ENCODE measurements around the gene CRIP2.

The CRIP2 gene

GRCh38 chr14:105484069-105484996, 9.7 kb downstream of the CRIP2 start:
- Histone ChIP-seq H3K9me3 (ENCODE audit: low read depth, low read length) (no peaks in the 10 kb centered on the region), H3K4me3 (no peak overlapping the region), H3K27ac (no peak overlapping the region), H3K36me3 (ENCODE audit: insufficient read depth, low read length) (peaks cover 1% of the 10 kb centered on the region; the same call in 1 of the 2 replicates), H3K9ac (ENCODE audit: insufficient read length) (no peak overlapping the region)
- TF ChIP-seq EZH2 (IDR thresholded peaks at IDR 0.05) (no peak), FOXP2 (optimal IDR thresholded peaks at IDR 0.05; ENCODE audit: control extremely low read depth, extremely low read length, insufficient read depth) (no peak), POLR2AphosphoS5 (IDR thresholded peaks at IDR 0.05; ENCODE audit: borderline replicate concordance, low read depth, low read length) (0 out of 2 replicates have a peak, but pooled peaks have one; percentile 15)
- DNase-seq (ENCODE audit: low read depth, low spot score): no peak

GRCh38 chr14:105484997-105485393, 10.4 kb downstream of the CRIP2 start:
- no peak overlapping the region for H3K9ac ChIP-seq (ENCODE audit: insufficient read length)

GRCh38 chr14:105485739-105486162, 11.1 kb downstream of the CRIP2 start:
- Histone ChIP-seq H3K36me3 (ENCODE audit: insufficient read depth, low read length) (no peaks in the 10 kb centered on the region), H3K9ac (ENCODE audit: insufficient read length) (no peak overlapping the region), H3K9me3 (ENCODE audit: low read depth, low read length) (no peaks in the 10 kb centered on the region), H3K27ac (0 out of 2 replicates have a peak overlapping the region, but pooled peaks have one; percentile 26), H3K4me3 (no peak overlapping the region)
- TF ChIP-seq POLR2AphosphoS5 (IDR thresholded peaks at IDR 0.05; ENCODE audit: borderline replicate concordance, low read depth, low read length): no peak
- TF ChIP-seq EZH2 (IDR thresholded peaks at IDR 0.05): no peak
- no peak for TF ChIP-seq FOXP2 (optimal IDR thresholded peaks at IDR 0.05; ENCODE audit: control extremely low read depth, extremely low read length, insufficient read depth)
- DNase-seq (ENCODE audit: low read depth, low spot score): no peak

More at GRCh38 chr14:105484997-105485393, 10.4 kb downstream of the CRIP2 start:
- H3K9me3 ChIP-seq (ENCODE audit: low read depth, low read length): no peaks in the 10 kb centered on the region
- H3K4me3 ChIP-seq: no peak overlapping the region
- no peak for TF ChIP-seq POLR2AphosphoS5 (IDR thresholded peaks at IDR 0.05; ENCODE audit: borderline replicate concordance, low read depth, low read length)
- no peak for TF ChIP-seq EZH2 (IDR thresholded peaks at IDR 0.05)
- no peak for TF ChIP-seq FOXP2 (optimal IDR thresholded peaks at IDR 0.05; ENCODE audit: control extremely low read depth, extremely low read length, insufficient read depth)
- H3K27ac ChIP-seq: no peak overlapping the region; the same call in 1 of the 2 replicates
- DNase-seq (ENCODE audit: low read depth, low spot score): no peak
- no peaks in the 10 kb centered on the region for H3K36me3 ChIP-seq (ENCODE audit: insufficient read depth, low read length)

- DNase-seq (ENCODE audit: low read depth, low spot score): no peak
- TF ChIP-seq EZH2 (IDR thresholded peaks at IDR 0.05) (no peak), POLR2AphosphoS5 (IDR thresholded peaks at IDR 0.05; ENCODE audit: borderline replicate concordance, low read depth, low read length) (no peak), FOXP2 (optimal IDR thresholded peaks at IDR 0.05; ENCODE audit: control extremely low read depth, extremely low read length, insufficient read depth) (no peak)
- Histone ChIP-seq H3K36me3 (ENCODE audit: insufficient read depth, low read length) (no peaks in the 10 kb centered on the region), H3K4me3 (peak within 1 kb of the TSS; percentile 78), H3K9ac (ENCODE audit: insufficient read length) (peak within 1 kb of the TSS; percentile 75), H3K9me3 (ENCODE audit: low read depth, low read length) (no peaks in the 10 kb centered on the region), H3K27ac (peak within 1 kb of the TSS; percentile 68)
These were observed 11.7 kb downstream of the CRIP2 start, which contains the start of gene CRIP1 for GRCh38 chr14:105486163-105486973. CRIP1 (plus strand) TSS chr14:105486886; CDS start chr14:105487260, 374 bp downstream.

- peak; percentile 81; the same call in 1 of the 2 replicates for TF ChIP-seq POLR2AphosphoS5 (IDR thresholded peaks at IDR 0.05; ENCODE audit: borderline replicate concordance, low read depth, low read length)
- no peak for TF ChIP-seq EZH2 (IDR thresholded peaks at IDR 0.05)
- no peak for TF ChIP-seq FOXP2 (optimal IDR thresholded peaks at IDR 0.05; ENCODE audit: control extremely low read depth, extremely low read length, insufficient read depth)
- no peaks in the 10 kb centered on the region for H3K36me3 ChIP-seq (ENCODE audit: insufficient read depth, low read length)
- no peak for DNase-seq (ENCODE audit: low read depth, low spot score)
- peak overlapping the region; percentile 78 for H3K4me3 ChIP-seq
- peak overlapping the region; percentile 68 for H3K27ac ChIP-seq
- H3K9me3 ChIP-seq (ENCODE audit: low read depth, low read length): no peaks in the 10 kb centered on the region
- H3K9ac ChIP-seq (ENCODE audit: insufficient read length): peak overlapping the region; percentile 75
These were observed 12.4 kb downstream of the CRIP2 start for GRCh38 chr14:105486974-105487448.

GRCh38 chr14:105487449-105487985, 12.9 kb downstream of the CRIP2 start:
- DNase-seq (ENCODE audit: low read depth, low spot score): no peak
- H3K27ac ChIP-seq: peak overlapping the region; percentile 68
- no peaks in the 10 kb centered on the region for H3K9me3 ChIP-seq (ENCODE audit: low read depth, low read length)
- H3K36me3 ChIP-seq (ENCODE audit: insufficient read depth, low read length): no peaks in the 10 kb centered on the region
- H3K4me3 ChIP-seq: peak overlapping the region; percentile 78
- TF ChIP-seq POLR2AphosphoS5 (IDR thresholded peaks at IDR 0.05; ENCODE audit: borderline replicate concordance, low read depth, low read length): peak; percentile 11; the same call in 1 of the 2 replicates
- no peak for TF ChIP-seq EZH2 (IDR thresholded peaks at IDR 0.05)
- TF ChIP-seq FOXP2 (optimal IDR thresholded peaks at IDR 0.05; ENCODE audit: control extremely low read depth, extremely low read length, insufficient read depth): no peak
- peak overlapping the region; percentile 75 for H3K9ac ChIP-seq (ENCODE audit: insufficient read length)

GRCh38 chr14:105487986-105488777, 13.6 kb downstream of the CRIP2 start:
- TF ChIP-seq EZH2 (IDR thresholded peaks at IDR 0.05) (no peak), FOXP2 (optimal IDR thresholded peaks at IDR 0.05; ENCODE audit: control extremely low read depth, extremely low read length, insufficient read depth) (no peak), POLR2AphosphoS5 (IDR thresholded peaks at IDR 0.05; ENCODE audit: borderline replicate concordance, low read depth, low read length) (no peak)
- DNase-seq (ENCODE audit: low read depth, low spot score): no peak
- Histone ChIP-seq H3K9ac (ENCODE audit: insufficient read length) (peak overlapping the region; percentile 75), H3K36me3 (ENCODE audit: insufficient read depth, low read length) (no peaks in the 10 kb centered on the region), H3K27ac (peak overlapping the region; percentile 85), H3K9me3 (ENCODE audit: low read depth, low read length) (no peaks in the 10 kb centered on the region), H3K4me3 (peak overlapping the region; percentile 86)
